ENCODE data around the gene NSMF.
A peak's percentile ranks its signal among the peaks of the same experiment; 100 is the strongest.

NSMF gene

GRCh38 chr9:137459152-137459600 is at the start of gene NSMF:
Gene NSMF, minus strand, starts transcription at chr9:137459334. Its CDS starts 232 bp downstream, at chr9:137459102.
- H3K4me3 ChIP-seq (ENCODE audit: low read depth, low read length) = peak within 1 kb of the TSS; percentile 47

- H3K4me3 ChIP-seq (ENCODE audit: low read depth, low read length) = no peak overlapping the region
Observed at GRCh38 chr9:137506702-137507171, 47.6 kb upstream of the NSMF start.

- H3K4me3 ChIP-seq (ENCODE audit: low read depth, low read length) = no peak overlapping the region
Observed at GRCh38 chr9:137506274-137506673, 47.1 kb upstream of the NSMF start.

GRCh38 chr9:137505421-137506140 is 46.4 kb upstream of the NSMF start:
- no peak overlapping the region for H3K4me3 ChIP-seq (ENCODE audit: low read depth, low read length)

- no peak overlapping the region for H3K4me3 ChIP-seq (ENCODE audit: low read depth, low read length)
Observed at GRCh38 chr9:137504432-137504777, 45.3 kb upstream of the NSMF start.

- no peak overlapping the region for H3K4me3 ChIP-seq (ENCODE audit: low read depth, low read length)
Observed at GRCh38 chr9:137502008-137502911, 43.1 kb upstream of the NSMF start.

GRCh38 chr9:137501457-137501856 is 42.3 kb upstream of the NSMF start:
- H3K4me3 ChIP-seq (ENCODE audit: low read depth, low read length) = no peak overlapping the region

GRCh38 chr9:137500666-137501397 is 41.7 kb upstream of the NSMF start:
- no peak overlapping the region for H3K4me3 ChIP-seq (ENCODE audit: low read depth, low read length)

- no peak overlapping the region for H3K4me3 ChIP-seq (ENCODE audit: low read depth, low read length)
Observed at GRCh38 chr9:137499858-137500661, 40.9 kb upstream of the NSMF start.

GRCh38 chr9:137499416-137499815 is 40.3 kb upstream of the NSMF start:
- no peak overlapping the region for H3K4me3 ChIP-seq (ENCODE audit: low read depth, low read length)

- no peak overlapping the region for H3K4me3 ChIP-seq (ENCODE audit: low read depth, low read length)
Observed at GRCh38 chr9:137498720-137499150, 39.6 kb upstream of the NSMF start.

GRCh38 chr9:137497921-137498719 is 39.0 kb upstream of the NSMF start:
- H3K4me3 ChIP-seq (ENCODE audit: low read depth, low read length) = no peak overlapping the region

GRCh38 chr9:137496601-137497375 is 37.7 kb upstream of the NSMF start:
- H3K4me3 ChIP-seq (ENCODE audit: low read depth, low read length) = no peak overlapping the region

GRCh38 chr9:137494550-137495351 is 35.6 kb upstream of the NSMF start:
- H3K4me3 ChIP-seq (ENCODE audit: low read depth, low read length) = no peak overlapping the region

GRCh38 chr9:137494104-137494544 is 35.0 kb upstream of the NSMF start:
- H3K4me3 ChIP-seq (ENCODE audit: low read depth, low read length) = no peak overlapping the region

GRCh38 chr9:137493364-137494103 is 34.4 kb upstream of the NSMF start:
- no peak overlapping the region for H3K4me3 ChIP-seq (ENCODE audit: low read depth, low read length)

Measured in iPS-11a (cell line).